Activated T-cell treated with anti-CD3 and anti-CD28 coated beads, Interleukin-2, amount 50 U/mL, for 48 hours (primary cell): ENCODE results near the gene RCOR2.

Experiments used
- DNase-seq, 2 experiments: peaks; one replicate each; pipeline ENCODE4 v3.0.0-alpha.2; 2020

RCOR2 gene

DNA sequence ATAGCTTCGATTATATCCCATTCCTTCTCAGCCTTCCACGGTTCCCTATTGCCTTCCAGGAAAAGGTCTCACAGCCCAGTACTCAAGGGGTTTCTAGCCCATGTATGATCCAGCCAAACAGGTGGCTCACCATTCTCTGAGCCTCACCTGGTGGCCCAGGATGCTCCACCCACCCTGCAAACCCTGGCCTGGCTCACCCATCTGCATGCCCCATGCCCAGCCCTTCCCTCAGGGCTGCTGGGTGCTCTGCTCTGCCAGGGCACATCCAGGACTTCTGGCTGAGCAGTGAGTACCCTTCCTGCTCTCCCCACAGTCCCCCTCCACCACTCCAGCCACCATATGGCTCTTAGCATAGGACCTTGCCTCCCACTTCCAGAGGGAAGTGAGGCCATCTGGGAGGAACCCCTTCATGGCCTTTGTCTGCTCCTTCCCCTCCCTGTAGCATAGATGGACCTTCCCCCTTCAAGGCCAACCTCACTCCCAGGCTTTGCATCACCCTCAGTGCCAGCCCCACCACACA lies 5.8 kb upstream of the RCOR2 start:
- DNase-seq = no peak

- peak; percentile 54 to 61 for DNase-seq
Measured at GRCh38 chr11:63920939-63921417, 4.0 kb upstream of the RCOR2 start.

- DNase-seq = no peak
Measured at GRCh38 chr11:63920126-63920938, 3.4 kb upstream of the RCOR2 start.

DNA sequence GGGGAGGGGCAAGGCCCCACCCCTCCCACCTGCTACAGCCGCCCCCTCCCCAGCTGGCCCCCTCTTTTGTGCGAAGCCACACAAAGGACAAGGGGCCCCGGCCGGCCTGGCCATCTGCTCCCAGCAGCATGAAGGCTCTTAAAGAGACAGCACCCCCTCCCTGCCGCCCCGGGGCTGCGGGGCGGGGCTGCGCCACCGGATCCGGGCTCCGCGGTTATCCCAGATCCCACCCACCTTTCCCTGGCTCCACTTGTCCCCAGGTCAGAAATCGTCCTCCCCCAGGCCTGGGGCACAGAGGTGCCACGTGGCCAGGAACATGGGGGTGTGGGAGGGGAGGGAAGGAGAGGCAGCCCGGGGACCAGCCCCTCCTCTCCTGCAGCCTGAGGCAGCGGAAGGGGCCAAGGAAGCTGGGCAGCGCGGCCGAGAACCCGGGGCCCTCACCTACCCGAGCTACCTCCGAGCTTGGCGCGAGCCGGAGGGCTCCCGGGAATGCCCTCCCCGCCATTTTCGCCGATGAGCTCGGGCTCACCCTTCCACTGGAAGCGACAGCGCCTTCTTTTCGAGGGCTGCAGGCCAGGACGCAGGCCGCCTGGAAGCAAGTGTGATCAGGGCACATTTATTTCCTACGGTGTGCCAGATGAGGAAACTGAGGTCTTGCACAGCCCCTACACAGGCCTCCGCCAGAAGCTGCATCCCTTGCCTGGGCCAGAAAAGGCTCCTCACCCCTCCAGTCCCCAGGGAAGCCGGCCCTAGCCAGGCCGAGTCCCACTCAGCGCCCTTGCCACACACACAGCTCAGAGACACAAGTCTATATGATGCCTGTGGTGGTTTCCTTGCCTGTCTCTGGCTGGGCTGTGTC lies 2.5 kb upstream of the RCOR2 start:
- DNase-seq = no peak

- no peak for DNase-seq
Measured at GRCh38 chr11:63918507-63919191, 1.7 kb upstream of the RCOR2 start.

DNA sequence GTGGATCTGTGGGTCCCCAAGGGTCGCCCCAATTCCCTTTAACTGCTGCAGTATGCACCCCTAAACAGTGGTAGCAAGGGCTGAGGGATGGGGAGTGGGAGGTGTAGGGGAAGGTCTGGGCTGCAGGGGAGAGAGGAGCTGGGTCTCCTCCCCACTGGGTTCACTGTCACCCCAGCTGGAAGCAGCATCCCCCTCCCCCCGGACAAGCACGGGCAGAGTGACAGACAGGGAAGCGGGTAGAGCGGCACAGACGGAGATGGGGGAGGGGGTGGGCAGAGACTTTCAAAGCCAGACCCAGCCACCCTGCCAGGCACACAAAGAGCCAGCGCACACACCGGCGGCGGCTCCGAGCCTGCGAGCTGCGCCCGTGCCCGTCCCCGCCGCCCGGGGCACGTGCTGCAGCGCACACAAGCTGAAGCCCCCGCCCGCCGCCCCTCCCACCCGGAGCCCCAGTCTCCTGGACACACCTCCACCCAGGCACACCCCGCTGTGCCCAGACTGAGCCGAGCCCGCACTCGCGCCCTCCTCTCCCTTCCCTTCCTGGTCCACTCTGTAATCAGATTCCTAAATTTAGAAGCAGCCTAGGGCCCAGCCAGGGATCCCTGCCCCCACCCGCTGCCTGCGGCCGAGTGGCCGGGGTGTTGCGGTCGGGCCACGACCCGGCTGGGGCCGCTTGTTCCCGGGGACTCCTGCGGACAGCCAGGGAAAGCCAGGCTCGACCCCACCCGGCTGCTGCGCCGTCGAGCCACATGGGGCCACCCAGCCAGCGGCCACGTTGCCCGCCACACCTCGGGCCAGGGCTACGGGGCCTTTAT lies 935 bp upstream of the RCOR2 start:
- DNase-seq = peak; percentile 40 to 57

DNA sequence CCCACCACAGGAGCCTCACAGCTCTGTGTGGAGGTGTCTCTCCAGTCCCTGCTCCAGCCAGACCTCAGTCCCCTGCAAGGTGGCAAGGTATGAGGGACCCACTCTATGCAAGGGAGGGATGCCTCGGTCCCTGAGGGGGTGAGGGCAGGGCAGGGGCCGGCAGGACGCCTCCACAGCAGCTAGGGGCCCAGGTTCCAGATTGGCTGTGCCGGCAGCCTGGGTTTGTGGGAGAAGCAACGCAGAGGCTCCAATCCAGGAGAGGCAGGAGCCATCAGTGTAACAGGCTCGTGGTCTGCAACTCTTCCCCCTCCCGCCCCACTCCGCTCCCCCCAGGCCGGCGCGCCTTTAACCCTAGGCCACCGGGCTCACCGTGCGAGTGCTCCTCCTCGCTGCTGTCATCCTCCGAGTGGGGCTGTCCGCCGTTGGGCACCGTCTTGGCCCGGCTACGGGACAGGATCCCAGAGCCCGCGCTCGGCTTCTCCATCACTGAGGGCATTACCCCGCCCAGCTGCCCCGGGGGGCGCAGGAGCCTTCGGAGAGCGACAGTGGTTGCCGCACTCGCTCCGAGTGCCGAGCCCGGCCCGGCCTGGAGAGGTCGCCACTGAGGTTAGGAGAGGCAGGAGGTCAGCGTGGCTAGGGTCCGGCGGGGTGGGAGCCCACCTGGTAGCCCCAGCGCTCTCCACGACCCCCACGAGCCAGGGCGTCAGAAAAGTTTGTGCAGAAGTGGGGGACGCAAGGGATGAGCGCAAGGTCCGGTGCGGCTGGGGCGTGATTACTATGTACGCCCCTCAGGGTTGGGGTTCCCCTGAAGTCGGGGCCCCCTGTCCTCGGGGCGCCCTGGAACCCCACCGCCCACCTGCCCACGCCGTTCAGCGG lies 765 bp downstream of the RCOR2 start:
- peak; percentile 67 to 68 for DNase-seq

DNA sequence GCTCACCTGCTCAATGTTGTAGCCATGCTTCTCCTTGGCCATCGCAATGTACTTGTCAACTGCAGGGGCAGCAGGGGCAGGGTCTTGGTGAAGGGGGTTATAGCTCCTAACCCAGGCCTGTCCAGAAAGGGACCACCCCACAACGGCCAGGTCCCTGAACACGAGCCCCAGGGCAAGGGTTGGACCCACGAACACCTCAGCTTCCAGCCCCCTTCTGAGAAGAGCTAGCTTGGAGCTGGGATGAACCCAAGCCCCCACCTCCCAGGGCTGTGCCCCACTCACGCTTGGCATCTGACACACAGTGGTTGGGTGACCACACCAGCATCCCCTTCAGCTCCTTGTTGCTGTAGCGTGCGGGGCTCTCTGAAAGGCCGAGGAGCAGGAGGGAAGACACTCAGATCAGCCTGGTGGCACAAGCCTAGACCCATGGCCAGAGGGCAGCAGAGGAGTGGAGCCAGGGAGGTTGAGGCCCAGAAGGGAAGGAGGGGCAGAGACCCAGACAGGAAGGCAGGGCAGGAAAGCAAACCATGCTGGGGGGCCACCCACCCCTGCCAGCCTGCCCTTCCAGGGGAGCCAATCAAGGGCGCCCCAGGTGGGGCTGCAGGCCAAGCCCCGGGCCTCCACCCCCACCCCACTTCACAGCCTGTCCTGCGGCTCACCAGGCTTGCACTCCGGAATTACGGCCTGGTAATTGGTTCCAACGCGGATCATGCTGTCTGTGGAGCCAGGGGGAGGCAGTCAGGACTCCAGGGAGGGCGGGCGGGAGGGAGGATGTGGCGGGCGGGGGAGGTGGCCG lies 1.9 kb downstream of the RCOR2 start:
- no peak for DNase-seq

DNA sequence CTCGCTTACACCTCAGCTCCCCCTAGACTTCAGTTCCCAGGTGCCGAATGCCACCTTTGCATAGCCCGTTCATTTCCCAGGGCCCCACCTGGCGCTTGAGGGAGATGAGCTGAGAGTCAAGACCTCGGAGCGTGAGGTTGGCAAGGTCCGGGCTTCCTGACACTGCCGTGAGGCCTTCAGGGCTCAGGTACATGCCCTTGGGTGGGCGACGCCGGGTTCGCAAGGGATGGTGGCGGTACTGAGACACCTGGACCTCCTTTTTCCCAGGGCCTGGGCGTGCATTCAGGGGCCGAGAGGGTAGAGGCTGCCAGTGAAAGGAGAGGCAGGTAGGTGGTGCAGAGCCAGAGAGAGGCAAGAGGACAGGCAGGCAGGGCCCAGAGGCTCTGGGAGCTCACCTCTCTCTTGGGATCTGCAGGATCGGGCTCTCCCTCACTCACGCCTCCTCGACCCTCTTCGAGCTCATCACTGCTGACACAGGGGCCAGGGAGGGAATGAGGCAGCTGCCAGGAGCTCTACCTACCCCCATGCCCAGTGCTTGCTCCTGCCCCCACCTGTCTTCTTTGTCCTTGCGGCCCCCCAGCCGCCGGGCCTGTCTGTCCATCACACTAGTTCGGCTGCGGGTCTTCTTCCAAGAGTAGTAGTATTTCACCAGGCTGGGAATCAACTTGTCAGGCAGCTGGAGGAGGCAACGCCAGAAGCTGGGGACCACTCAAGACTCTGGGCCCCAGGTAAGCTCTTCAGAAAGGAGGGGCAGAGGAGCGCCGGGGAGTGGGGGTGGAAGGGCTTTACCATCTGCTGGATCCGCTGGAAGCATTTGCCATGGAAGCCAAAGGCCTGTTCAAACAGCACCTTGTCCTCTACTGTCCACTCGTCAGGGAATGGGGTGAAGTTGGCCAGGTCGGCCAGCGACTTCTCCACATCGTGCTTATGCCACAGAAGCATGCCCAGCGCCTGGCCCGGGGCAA lies 2.8 kb downstream of the RCOR2 start:
- DNase-seq = no peak

- no peak for DNase-seq
Measured at GRCh38 chr11:63912678-63913077, 4.3 kb downstream of the RCOR2 start.

DNA sequence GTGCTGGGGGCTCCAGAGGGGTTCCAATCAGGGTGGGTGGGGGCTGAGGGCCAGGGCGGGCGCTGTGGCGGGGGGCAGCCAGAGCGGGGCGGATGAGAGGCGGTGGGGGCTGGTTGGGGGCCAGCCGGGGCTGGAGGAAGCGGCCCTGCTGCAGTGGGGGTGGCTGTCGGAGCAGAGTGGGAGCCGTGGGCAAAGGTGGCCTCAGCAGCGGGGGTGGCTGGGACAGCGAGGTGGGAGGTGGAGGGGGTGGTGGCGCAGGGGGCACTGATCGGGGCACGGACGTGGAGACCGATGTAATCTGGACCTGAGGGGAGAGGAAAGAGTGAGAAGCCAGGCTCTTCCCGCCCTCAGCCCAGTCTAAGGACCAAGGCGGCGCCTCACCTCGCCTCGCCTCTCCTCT lies 5.1 kb downstream of the RCOR2 start:
- no peak for DNase-seq

- DNase-seq = no peak
Measured at GRCh38 chr11:63911440-63911839, 5.5 kb downstream of the RCOR2 start.

DNA sequence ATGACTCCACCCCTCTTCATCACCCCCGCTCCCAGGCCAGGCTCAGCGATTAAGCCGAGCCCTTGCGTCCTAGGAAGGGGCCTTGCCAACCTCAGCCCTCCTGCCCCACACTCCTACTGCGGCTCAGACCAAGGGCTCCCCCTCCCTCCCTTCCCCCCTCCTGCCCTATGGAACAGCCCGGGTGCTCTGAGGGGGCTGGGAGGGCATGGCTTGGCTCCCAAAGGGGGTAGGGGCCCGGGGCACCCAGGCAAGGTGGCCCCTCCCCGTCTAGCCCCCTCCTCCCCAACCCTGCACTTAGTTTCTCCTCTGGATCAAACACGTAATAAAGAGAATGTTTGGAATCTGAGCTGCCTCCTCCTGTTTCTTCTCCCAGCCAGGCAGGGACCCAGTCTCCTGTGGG lies 6.3 kb downstream of the RCOR2 start:
- DNase-seq = no peak

GRCh38 chr11:63909591-63910506 lies 7.1 kb downstream of the RCOR2 start:
- DNase-seq = no peak

DNA sequence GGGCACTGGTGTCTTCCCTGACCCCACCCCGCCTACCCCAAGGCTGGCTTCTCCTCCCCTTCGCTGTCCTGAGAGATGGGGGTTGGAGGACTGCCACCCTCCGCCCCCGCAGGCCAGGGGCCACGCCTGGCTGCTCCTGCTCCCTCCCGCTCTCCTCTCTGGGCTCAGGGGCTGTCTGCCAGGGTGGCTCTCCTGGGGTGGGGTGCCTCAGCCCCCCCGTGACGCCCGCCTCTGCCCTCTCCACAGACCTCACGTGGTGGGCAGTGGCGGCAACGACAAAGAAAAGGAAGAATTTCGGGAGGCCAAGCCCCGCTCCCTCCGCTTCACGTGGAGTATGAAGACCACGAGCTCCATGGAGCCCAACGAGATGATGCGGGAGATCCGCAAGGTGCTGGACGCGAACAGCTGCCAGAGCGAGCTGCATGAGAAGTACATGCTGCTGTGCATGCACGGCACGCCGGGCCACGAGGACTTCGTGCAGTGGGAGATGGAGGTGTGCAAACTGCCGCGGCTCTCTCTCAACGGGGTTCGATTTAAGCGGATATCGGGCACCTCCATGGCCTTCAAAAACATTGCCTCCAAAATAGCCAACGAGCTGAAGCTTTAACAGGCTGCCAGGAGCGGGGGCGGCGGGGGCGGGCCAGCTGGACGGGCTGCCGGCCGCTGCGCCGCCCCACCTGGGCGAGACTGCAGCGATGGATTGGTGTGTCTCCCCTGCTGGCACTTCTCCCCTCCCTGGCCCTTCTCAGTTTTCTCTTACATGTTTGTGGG lies 8.1 kb downstream of the RCOR2 start:
- no peak for DNase-seq

DNA sequence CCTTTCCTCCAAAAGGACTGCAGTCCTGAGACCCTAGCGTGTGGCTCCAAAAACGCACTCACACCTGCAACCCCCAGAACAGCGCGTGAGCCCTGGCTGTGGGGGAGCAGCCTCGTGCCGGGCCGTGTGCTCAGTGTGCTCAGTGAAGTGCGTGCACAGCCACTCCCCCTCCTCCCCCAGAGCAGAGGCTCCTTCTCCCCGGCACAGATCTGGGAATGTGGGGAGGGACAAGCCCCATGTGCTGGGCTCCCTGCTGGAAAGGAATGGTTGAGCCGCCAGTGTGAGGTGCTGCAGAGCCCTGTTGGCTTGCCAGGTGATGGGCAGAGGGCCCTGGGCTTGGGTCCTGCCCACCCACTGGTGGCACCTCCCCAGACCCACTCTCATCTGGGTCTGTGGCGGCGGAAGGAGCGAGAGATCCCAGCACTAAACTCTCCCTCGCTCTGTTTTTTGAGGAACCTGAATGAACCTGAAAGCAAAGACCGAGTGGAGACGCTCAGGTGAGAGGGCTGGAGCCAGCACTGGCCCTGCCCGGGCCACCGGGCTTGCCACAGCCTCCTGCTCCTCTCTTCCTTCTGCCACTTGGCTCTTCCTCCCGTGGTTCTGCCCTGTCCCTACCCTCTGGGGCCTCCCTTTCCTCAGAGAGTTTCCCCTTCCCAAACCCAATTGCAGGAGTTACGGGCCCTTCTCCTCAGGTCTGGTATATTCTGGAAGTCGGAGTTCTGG lies 9.0 kb downstream of the RCOR2 start:
- no peak for DNase-seq
